HEK293 (cell line): ENCODE results near the gene RCL1.

Source experiments
- CTCF ChIA-PET: fragments of 350-600 bp; formaldehyde crosslinking; extraction: SDS; loops from one replicate; lab custom pipeline; 2021; ENCODE audit warnings: antibody characterized with exemption; lab: Yijun Ruan, JAX
- POLR2A ChIA-PET: fragments of 300-600 bp; formaldehyde crosslinking; extraction: SDS; loops from one replicate; lab custom pipeline; 2020; ENCODE audit warnings: antibody characterized with exemption, inconsistent platforms; lab: Yijun Ruan, JAX
- H3K27ac ChIP-seq: fragments of 200-500 bp; sonication (Bioruptor generic); 2 replicates; pipeline ENCODE4 v1.5.1; 2014; ENCODE audit warnings: low read depth, low read length, control low read depth, inconsistent platforms; ENCODE audit errors: extremely low read depth
- H3K36me3 ChIP-seq, 2 experiments: fragments of 200-500 bp in 1 of 2; sonication (Bioruptor generic) in 1 of 2; 1 replicate in 1 of 2; 2 replicates in 1 of 2; pipeline ENCODE4 v1.5.1; 2014 to 2017; ENCODE audit warnings: inconsistent platforms in 2 of 2, low read length in 2 of 2; ENCODE audit not compliant: control insufficient read depth in 2 of 2, insufficient read depth in 1 of 2
- H3K4me1 ChIP-seq: fragments of 200-500 bp; sonication (Bioruptor generic); 2 replicates; pipeline ENCODE4 v1.5.1; 2014; ENCODE audit warnings: mild to moderate bottlenecking, low read length, inconsistent platforms; ENCODE audit not compliant: control insufficient read depth, insufficient read depth
- H3K4me3 ChIP-seq: 2 replicates; pipeline ENCODE4 v1.5.1; 2011; ENCODE audit warnings: low read depth, mild to moderate bottlenecking, control low read depth, low read length, moderate library complexity
- H3K9me3 ChIP-seq: fragments of 200-500 bp; sonication (Bioruptor generic); 2 replicates; pipeline ENCODE4 v1.5.1; 2014; ENCODE audit warnings: low read depth, low read length, inconsistent platforms; ENCODE audit not compliant: control insufficient read depth, insufficient read depth
- REST ChIP-seq: fragments of 450-650 bp; formaldehyde crosslinking; IDR thresholded peaks from 2 replicates; pipeline ENCODE4 v1.5.1; 2016; ENCODE audit warnings: missing biosample characterization, missing genetic modification characterization
- TCF7L2 ChIP-seq: IDR thresholded peaks from 2 replicates; pipeline ENCODE4 v1.6.1; 2011; ENCODE audit warnings: low read depth, mild to moderate bottlenecking, inconsistent platforms, low read length, moderate library complexity, borderline replicate concordance
- ZBTB17 ChIP-seq: fragments of 450-650 bp; formaldehyde crosslinking; IDR thresholded peaks from 2 replicates; pipeline ENCODE4 v1.5.1; 2016; ENCODE audit warnings: missing biosample characterization, missing genetic modification characterization
- ZBTB49 ChIP-seq: fragments of 450-650 bp; formaldehyde crosslinking; IDR thresholded peaks from 2 replicates; pipeline ENCODE4 v1.5.1; 2016; ENCODE audit warnings: missing biosample characterization, missing genetic modification characterization, low read depth
- ZNF10 ChIP-seq: fragments of 450-650 bp; formaldehyde crosslinking; IDR thresholded peaks from 2 replicates; pipeline ENCODE4 v1.5.1; 2017; ENCODE audit warnings: missing biosample characterization, missing genetic modification characterization
- ZNF114 ChIP-seq: fragments of 450-650 bp; formaldehyde crosslinking; IDR thresholded peaks from 2 replicates; pipeline ENCODE4 v1.5.0; 2017; ENCODE audit warnings: missing biosample characterization, missing genetic modification characterization
- ZNF175 ChIP-seq: fragments of 450-650 bp; formaldehyde crosslinking; IDR thresholded peaks from 2 replicates; pipeline ENCODE4 v1.5.1; 2016; ENCODE audit warnings: missing biosample characterization, missing genetic modification characterization
- ZNF274 ChIP-seq, 2 experiments: fragments of 200-500 bp in 1 of 2; fragments of 450-650 bp in 1 of 2; sonication (Bioruptor generic) in 1 of 2; formaldehyde crosslinking in 1 of 2; IDR thresholded peaks; 2 replicates each; pipeline versions ENCODE4 v1.5.1 to v1.6.1; 2014 to 2016; ENCODE audit warnings: borderline replicate concordance in 1 of 2, inconsistent platforms in 1 of 2, low read length in 1 of 2, missing biosample characterization in 1 of 2, missing genetic modification characterization in 1 of 2
- ZNF324 ChIP-seq: fragments of 450-650 bp; formaldehyde crosslinking; IDR thresholded peaks from 2 replicates; pipeline ENCODE4 v1.5.1; 2016; ENCODE audit warnings: missing biosample characterization, missing genetic modification characterization
- ZNF394 ChIP-seq: fragments of 450-650 bp; formaldehyde crosslinking; IDR thresholded peaks from 2 replicates; pipeline ENCODE4 v1.5.1; 2016; ENCODE audit warnings: missing biosample characterization, missing genetic modification characterization, mild to moderate bottlenecking, moderate library complexity, borderline replicate concordance
- ZNF423 ChIP-seq: fragments of 450-650 bp; formaldehyde crosslinking; IDR thresholded peaks from 2 replicates; pipeline ENCODE4 v1.5.1; 2016; ENCODE audit warnings: missing biosample characterization, missing genetic modification characterization
- ZNF837 ChIP-seq: fragments of 450-650 bp; formaldehyde crosslinking; IDR thresholded peaks from 2 replicates; pipeline ENCODE4 v1.5.1; 2016; ENCODE audit warnings: missing biosample characterization, missing genetic modification characterization
- TF ChIP-seq, protein P1 (sequence below): fragments of 450-650 bp; formaldehyde crosslinking; IDR thresholded peaks from 2 replicates; pipeline ENCODE4 v1.5.1; 2016; ENCODE audit warnings: missing biosample characterization, missing genetic modification characterization

RCL1 gene

DNA sequence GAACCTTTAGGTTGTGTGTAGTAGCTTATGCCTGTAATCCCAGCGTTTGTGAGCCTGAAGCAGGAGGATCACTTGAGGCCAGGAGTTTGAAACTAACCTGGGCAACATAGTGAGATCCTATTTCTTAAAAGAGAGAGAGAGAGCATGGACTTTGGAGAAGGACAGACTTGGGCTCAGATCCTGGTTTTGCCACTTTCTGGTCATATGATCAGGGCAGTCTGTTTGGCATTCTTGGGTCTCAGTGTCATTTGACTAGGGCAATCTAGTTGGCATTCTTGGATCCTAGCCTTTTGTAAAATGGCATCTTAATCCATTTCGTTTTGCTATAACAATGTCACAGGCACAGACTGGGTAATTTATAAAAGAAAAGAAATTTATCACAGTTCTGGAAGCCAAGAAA is 28.4 kb downstream of the RCL1 start (continued):
- TF ChIP-seq ZNF114 (tag by site-specific recombination): no peak

DNA sequence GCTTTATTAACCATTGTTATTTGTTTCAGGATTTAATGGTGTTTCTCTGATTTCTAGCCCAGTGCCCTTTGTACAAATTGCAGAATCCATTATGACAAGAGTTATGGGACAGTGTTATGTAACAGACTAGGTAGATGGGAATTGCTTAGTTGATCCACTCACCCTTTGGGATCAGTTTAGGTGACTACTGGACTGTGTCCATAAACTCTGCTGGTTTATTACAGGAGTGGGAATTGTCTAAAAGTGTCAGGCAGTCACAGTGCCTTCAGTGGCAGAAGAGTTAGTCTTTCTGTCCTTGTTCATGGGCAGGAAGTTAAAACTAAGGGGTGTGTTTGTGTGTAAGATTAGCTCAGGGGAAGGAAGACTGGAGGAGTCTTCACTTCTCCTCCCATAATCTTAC is 29.3 kb downstream of the RCL1 start:
- no peak overlapping the region for H3K4me3 ChIP-seq
- no peak overlapping the region for H3K27ac ChIP-seq
- TF ChIP-seq ZNF324 (tag by site-specific recombination): no peak
- TF ChIP-seq ZNF837 (tag by site-specific recombination): no peak
- no peak for TF ChIP-seq ZNF394 (tag by site-specific recombination)
- TF ChIP-seq TCF7L2: no peak
- TF ChIP-seq, protein P1, sequence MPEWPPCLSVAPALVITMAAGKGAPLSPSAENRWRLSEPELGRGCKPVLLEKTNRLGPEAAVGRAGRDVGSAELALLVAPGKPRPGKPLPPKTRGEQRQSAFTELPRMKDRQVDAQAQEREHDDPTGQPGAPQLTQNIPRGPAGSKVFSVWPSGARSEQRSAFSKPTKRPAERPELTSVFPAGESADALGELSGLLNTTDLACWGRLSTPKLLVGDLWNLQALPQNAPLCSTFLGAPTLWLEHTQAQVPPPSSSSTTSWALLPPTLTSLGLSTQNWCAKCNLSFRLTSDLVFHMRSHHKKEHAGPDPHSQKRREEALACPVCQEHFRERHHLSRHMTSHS (tag by site-specific recombination): no peak
- no peak for TF ChIP-seq REST (tag by site-specific recombination)
- no peaks in the 10 kb centered on the region for H3K9me3 ChIP-seq
- ChIA-PET POLR2A (no interaction called here), CTCF (interaction anchor here (0.6 to 0.7 kb wide), 2 partner anchors 48 to 55 kb away, joined by 3 to 5 read pairs; no protein-coding TSS in a partner anchor)
- no peaks in the 10 kb centered on the region; a peak in 1 of 3 replicates for H3K36me3 ChIP-seq
- H3K4me1 ChIP-seq: no peaks in the 10 kb centered on the region; the same call in 1 of the 2 replicates

- CTCF ChIA-PET: interaction anchor here (0.6 to 1.2 kb wide), 4 partner anchors 12 to 613 kb away, joined by 3 to 5 read pairs (median 4); no protein-coding TSS in a partner anchor
- H3K9me3 ChIP-seq: no peaks in the 10 kb centered on the region
- no peak overlapping the region for H3K27ac ChIP-seq
- peaks cover 4% of the 10 kb centered on the region; the same call in 1 of the 2 replicates for H3K4me1 ChIP-seq
- H3K36me3 ChIP-seq: no peaks in the 10 kb centered on the region
- no peak overlapping the region for H3K4me3 ChIP-seq
- TF ChIP-seq ZNF10 (tag by site-specific recombination) (no peak), ZNF423 (tag by site-specific recombination) (no peak), ZNF274 (IDR thresholded peaks at IDR 0.05; ENCODE audit: low read length) (no peak), ZNF274 (tag by site-specific recombination; IDR thresholded peaks at IDR 0.05; ENCODE audit: borderline replicate concordance) (no peak), ZNF175 (no peak), ZNF114 (tag by site-specific recombination) (no peak), ZBTB17 (tag by site-specific recombination) (no peak), ZBTB49 (tag by site-specific recombination) (no peak)
- TF ChIP-seq, all 188 proteins: peak for 0
- POLR2A ChIA-PET: interaction anchor here (0.7 kb wide), 1 partner anchor 13 kb away, joined by 3 read pairs; no protein-coding TSS in a partner anchor
These were observed 33.8 kb downstream of the RCL1 start for GRCh38 chr9:4826417-4827166.
